OCI-LY3 (cell line): Measurements from ENCODE around the gene CEACAM1.

Source experiments
- H2AFZ ChIP-seq: fragments of 200-600, 300-600 bp; shearing (Covaris generic); 2 replicates; pipeline ENCODE4 v1.6.0; 2014; ENCODE audit warnings: antibody characterized with exemption, low read depth, low read length
- H3K27ac ChIP-seq: fragments of 200-600, 300-600 bp; sonication (generic); 2 replicates; pipeline ENCODE4 v1.5.1; 2014; ENCODE audit warnings: mild to moderate bottlenecking, low read length, moderate library complexity, mixed read lengths
- H3K27me3 ChIP-seq: fragments of 200-600, 300-600 bp; sonication (generic); 2 replicates; pipeline ENCODE4 v1.6.1; 2014; ENCODE audit warnings: low read depth, low read length, mixed read lengths
- H3K36me3 ChIP-seq: fragments of 200-600, 300-600 bp; sonication (generic); replicated peaks from 2 replicates; pipeline ENCODE3; 2014; ENCODE audit warnings: low read depth, low read length, mixed read lengths
- H3K4me1 ChIP-seq: fragments of 300-600, 200-600 bp; sonication (generic); 2 replicates; pipeline ENCODE4 v1.6.1; 2014; ENCODE audit warnings: low read length, mixed read lengths
- H3K4me2 ChIP-seq: fragments of 200-600, 300-600 bp; sonication (generic); 2 replicates; pipeline ENCODE4 v1.6.1; 2014; ENCODE audit warnings: low read length, mixed read lengths
- H3K4me3 ChIP-seq: fragments of 300-600, 200-600 bp; sonication (generic); 2 replicates; pipeline ENCODE4 v1.5.1; 2014; ENCODE audit warnings: antibody characterized with exemption, mild to moderate bottlenecking, low read length, moderate library complexity
- H3K79me2 ChIP-seq: fragments of 300-600, 200-600 bp; shearing (Covaris generic); 2 replicates; pipeline ENCODE4 v1.6.1; 2014; ENCODE audit warnings: mild to moderate bottlenecking, low read length, mixed read lengths
- H3K9ac ChIP-seq: fragments of 300-600, 200-600 bp; shearing (Covaris generic); 2 replicates; pipeline ENCODE4 v1.6.0; 2014; ENCODE audit warnings: mild to moderate bottlenecking, low read length, moderate library complexity
- H3K9me3 ChIP-seq: fragments of 200-600, 300-600 bp; shearing (Covaris generic); 2 replicates; pipeline ENCODE4 v1.6.1; 2014; ENCODE audit warnings: low read length, mixed read lengths; ENCODE audit not compliant: insufficient read depth
- H4K20me1 ChIP-seq: fragments of 200-600, 300-600 bp; sonication (generic); 2 replicates; pipeline ENCODE4 v1.6.1; 2016; ENCODE audit warnings: low read length, mixed read lengths; ENCODE audit not compliant: insufficient read depth
- EZH2phosphoT487 ChIP-seq: fragments of 200-600 bp; shearing (Covaris generic); IDR thresholded peaks from 2 replicates; pipeline ENCODE4 v1.6.1; 2018; ENCODE audit warnings: antibody characterized with exemption, mixed run types, low read depth
- TF ChIP-seq, protein P1 (sequence below): fragments of 200-600, 300-600 bp; sonication (generic); IDR thresholded peaks from 2 replicates; pipeline ENCODE4 v1.5.1; 2014; ENCODE audit warnings: antibody characterized with exemption, low read length, low read depth

The CEACAM1 gene

DNA sequence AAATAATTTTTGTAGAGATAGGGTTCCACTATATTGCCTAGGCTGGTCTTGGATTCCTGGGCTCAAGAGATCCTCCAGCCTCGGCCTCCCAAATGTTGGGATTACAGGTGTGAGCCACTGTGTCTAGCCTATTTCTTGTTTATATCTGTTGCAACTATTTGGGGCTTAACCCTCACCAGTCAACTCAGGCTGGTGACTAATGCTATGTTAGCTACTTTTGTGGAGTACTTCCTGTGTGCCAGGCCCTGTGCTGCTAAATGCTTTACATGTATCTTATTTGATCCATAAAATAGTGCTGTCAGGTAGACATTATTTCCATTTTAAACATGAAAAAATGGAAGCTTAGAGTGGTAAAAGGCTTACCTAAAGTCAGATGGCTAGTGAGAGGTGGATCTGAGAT lies 13.8 kb downstream of the CEACAM1 start:
- Histone ChIP-seq H3K27ac (no peak overlapping the region), H3K4me3 (no peak overlapping the region), H3K36me3 (no peaks in the 10 kb centered on the region), H3K27me3 (peaks cover 27% of the 10 kb centered on the region), H2AFZ (no peak overlapping the region), H3K4me2 (no peak overlapping the region), H4K20me1 (no peaks in the 10 kb centered on the region), H3K9ac (no peak overlapping the region), H3K4me1 (peaks cover 42% of the 10 kb centered on the region), H3K9me3 (no peaks in the 10 kb centered on the region), H3K79me2 (no peaks in the 10 kb centered on the region)
- TF ChIP-seq, protein P1, sequence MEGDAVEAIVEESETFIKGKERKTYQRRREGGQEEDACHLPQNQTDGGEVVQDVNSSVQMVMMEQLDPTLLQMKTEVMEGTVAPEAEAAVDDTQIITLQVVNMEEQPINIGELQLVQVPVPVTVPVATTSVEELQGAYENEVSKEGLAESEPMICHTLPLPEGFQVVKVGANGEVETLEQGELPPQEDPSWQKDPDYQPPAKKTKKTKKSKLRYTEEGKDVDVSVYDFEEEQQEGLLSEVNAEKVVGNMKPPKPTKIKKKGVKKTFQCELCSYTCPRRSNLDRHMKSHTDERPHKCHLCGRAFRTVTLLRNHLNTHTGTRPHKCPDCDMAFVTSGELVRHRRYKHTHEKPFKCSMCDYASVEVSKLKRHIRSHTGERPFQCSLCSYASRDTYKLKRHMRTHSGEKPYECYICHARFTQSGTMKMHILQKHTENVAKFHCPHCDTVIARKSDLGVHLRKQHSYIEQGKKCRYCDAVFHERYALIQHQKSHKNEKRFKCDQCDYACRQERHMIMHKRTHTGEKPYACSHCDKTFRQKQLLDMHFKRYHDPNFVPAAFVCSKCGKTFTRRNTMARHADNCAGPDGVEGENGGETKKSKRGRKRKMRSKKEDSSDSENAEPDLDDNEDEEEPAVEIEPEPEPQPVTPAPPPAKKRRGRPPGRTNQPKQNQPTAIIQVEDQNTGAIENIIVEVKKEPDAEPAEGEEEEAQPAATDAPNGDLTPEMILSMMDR, result no peak
- no peak for TF ChIP-seq EZH2phosphoT487

- no peak overlapping the region for H3K27ac ChIP-seq
These were observed 15.5 kb downstream of the CEACAM1 start for GRCh38 chr19:42512743-42513304.

DNA sequence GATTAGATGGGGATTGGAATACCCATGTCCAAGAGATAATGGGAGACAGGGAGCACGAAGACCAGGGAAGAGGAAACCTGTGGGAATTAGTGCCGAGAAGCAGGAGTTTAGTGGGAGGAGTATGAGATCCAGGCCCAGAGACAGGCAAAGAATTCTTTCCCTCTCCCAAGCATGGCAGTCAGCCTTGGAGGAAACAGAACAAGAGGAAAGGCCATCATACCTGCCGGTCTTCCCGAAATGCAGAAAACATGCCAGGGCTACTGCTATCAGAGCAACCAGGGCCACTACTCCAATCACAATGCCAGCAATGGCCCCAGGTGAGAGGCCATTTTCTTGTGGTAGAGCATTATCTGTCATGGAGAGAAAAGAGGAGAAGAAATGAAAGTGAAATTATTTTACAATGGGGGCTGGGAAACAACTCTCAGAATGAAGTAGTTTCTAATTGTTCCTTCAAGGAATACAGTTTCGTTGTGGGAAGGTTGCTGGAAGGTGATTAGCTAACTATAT lies 16.1 kb downstream of the CEACAM1 start:
- Histone ChIP-seq H3K79me2 (no peaks in the 10 kb centered on the region), H3K4me2 (peak overlapping the region; percentile 53), H3K36me3 (no peaks in the 10 kb centered on the region), H3K4me3 (peak overlapping the region; percentile 3; the same call in 1 of the 2 replicates), H2AFZ (no peak overlapping the region), H4K20me1 (no peaks in the 10 kb centered on the region), H3K9ac (no peak overlapping the region), H3K27me3 (peaks cover 23% of the 10 kb centered on the region), H3K27ac (no peak overlapping the region), H3K9me3 (no peaks in the 10 kb centered on the region), H3K4me1 (peaks cover 55% of the 10 kb centered on the region)
- TF ChIP-seq EZH2phosphoT487, result no peak
- TF ChIP-seq, protein P1, result no peak

More at GRCh38 chr19:42512743-42513304, 15.5 kb downstream of the CEACAM1 start:
- Histone ChIP-seq H4K20me1 (no peaks in the 10 kb centered on the region), H2AFZ (peak overlapping the region; percentile 7; the same call in 1 of the 2 replicates), H3K79me2 (no peaks in the 10 kb centered on the region), H3K36me3 (no peaks in the 10 kb centered on the region), H3K9me3 (no peaks in the 10 kb centered on the region), H3K27me3 (peaks cover 27% of the 10 kb centered on the region), H3K4me2 (peak overlapping the region; percentile 53), H3K4me3 (peak overlapping the region; percentile 41; the same call in 1 of the 2 replicates), H3K9ac (no peak overlapping the region), H3K4me1 (peaks cover 55% of the 10 kb centered on the region)
- TF ChIP-seq EZH2phosphoT487, result no peak
- TF ChIP-seq, protein P1, result no peak

GRCh38 chr19:42511340-42511739 lies 16.9 kb downstream of the CEACAM1 start:
- H3K36me3 ChIP-seq, result no peaks in the 10 kb centered on the region
- TF ChIP-seq, protein P1, result no peak
- no peak for TF ChIP-seq EZH2phosphoT487
- H3K9ac ChIP-seq, result no peak overlapping the region
- H3K79me2 ChIP-seq, result no peaks in the 10 kb centered on the region
- no peak overlapping the region for H3K4me2 ChIP-seq
- no peaks in the 10 kb centered on the region for H4K20me1 ChIP-seq
- peaks cover 55% of the 10 kb centered on the region for H3K4me1 ChIP-seq
- H3K27me3 ChIP-seq, result peaks cover 17% of the 10 kb centered on the region
- H3K9me3 ChIP-seq, result no peaks in the 10 kb centered on the region
- H3K4me3 ChIP-seq, result no peak overlapping the region
- no peak overlapping the region for H2AFZ ChIP-seq
- no peak overlapping the region for H3K27ac ChIP-seq
